SKM-1 (cell line): ENCODE measurements around the gene SLC31A2.
"Not testable (repeated sequence)": the region's sequence is repeated elsewhere in the genome, so short reads cannot be mapped to it uniquely, and the experiment has no call there.

Source experiments
- DNase-seq: peaks from one replicate; lab custom pipeline; 2025; ENCODE audit not compliant: unreplicated experiment; lab: John Stamatoyannopoulos, UW

SLC31A2 gene

GRCh38 chr9:113150670-113151611, at the start of gene SLC31A2:
TSS of gene SLC31A2 (plus strand) at chr9:113151007. CDS start at chr9:113151075, 68 bp downstream.
- peak; percentile 21 for DNase-seq

GRCh38 chr9:113105345-113105744, 45.5 kb upstream of the SLC31A2 start:
- DNase-seq: not testable (repeated sequence)

GRCh38 chr9:113111065-113111951, 39.5 kb upstream of the SLC31A2 start:
- not testable (repeated sequence) for DNase-seq

- not testable (repeated sequence) for DNase-seq
These were observed 37.9 kb upstream of the SLC31A2 start for GRCh38 chr9:113112706-113113510.

- not testable (repeated sequence) for DNase-seq
These were observed 32.0 kb upstream of the SLC31A2 start for GRCh38 chr9:113118829-113119228.

- DNase-seq: no peak
These were observed 25.3 kb upstream of the SLC31A2 start for GRCh38 chr9:113125386-113126035.

GRCh38 chr9:113129466-113129865, 21.3 kb upstream of the SLC31A2 start:
- DNase-seq: no peak

- DNase-seq: no peak
These were observed 20.9 kb upstream of the SLC31A2 start for GRCh38 chr9:113129884-113130283.

- no peak for DNase-seq
These were observed 19.1 kb upstream of the SLC31A2 start for GRCh38 chr9:113131689-113132151.

GRCh38 chr9:113137196-113138168, 13.3 kb upstream of the SLC31A2 start:
- no peak for DNase-seq

- DNase-seq: no peak
These were observed 12.0 kb upstream of the SLC31A2 start for GRCh38 chr9:113138760-113139159.

- DNase-seq: no peak
These were observed 11.5 kb upstream of the SLC31A2 start for GRCh38 chr9:113139225-113139829.

GRCh38 chr9:113139953-113140352, 10.9 kb upstream of the SLC31A2 start:
- DNase-seq: no peak

- not testable (repeated sequence) for DNase-seq
These were observed 9.9 kb upstream of the SLC31A2 start for GRCh38 chr9:113140896-113141295.

- DNase-seq: no peak
These were observed 7.2 kb upstream of the SLC31A2 start for GRCh38 chr9:113143432-113144227.

- DNase-seq: no peak
These were observed 2.5 kb upstream of the SLC31A2 start for GRCh38 chr9:113148372-113148705.

- DNase-seq: no peak
These were observed 1.9 kb upstream of the SLC31A2 start for GRCh38 chr9:113148781-113149510.
